ENCODE data around the gene BABAM2. TPM values are rescaled to one million over a fixed set of nuclear protein-coding genes. Genes with fewer than 3 reads are reported as not detected.

Gene BABAM2
- total and polyA plus RNA-seq, 10 of the 15 experiments (the other 5 are each of a cell fraction or from before 2014, with no cell fraction given) = 30.7 to 59.9 (median 44.5) TPM

- TF ChIP-seq ZBTB11 (CRISPR knock-in tag; IDR thresholded peaks at IDR 0.05) (no peak), TAF1 (IDR thresholded peaks at IDR 0.05; ENCODE audit: borderline replicate concordance, low read depth, low read length) (no peak)
Measured at GRCh38 chr2:28350196-28350595, 459.7 kb downstream of the BABAM2 start (continued).

GRCh38 chr2:28350791-28351285 is 460.3 kb downstream of the BABAM2 start:
- ATAC-seq = no peak
- no peaks in the 10 kb centered on the region for H3K27me3 ChIP-seq (replicated peaks in 1 of 2; ENCODE audit: control insufficient read depth in 2 of 2, insufficient read depth in 2 of 2, low read length in 1 of 2)
- no peak overlapping the region for H3K4me3 ChIP-seq
- SMC1A ChIA-PET (ENCODE audit: uncharacterized antibody, unreplicated experiment) = no interaction called here
- no peak overlapping the region for H2AFZ ChIP-seq (ENCODE audit: control insufficient read depth, low read depth, low read length)
- in situ Hi-C loops (cut with MboI) (no loop called here), intact Hi-C loops (cut with micrococcal nuclease; ENCODE audit: unreplicated experiment) (no loop called here)
- 67% methylated on average over 11 of the region's 11 CpGs for WGBS (ENCODE audit: insufficient coverage, insufficient replicate concordance, low lambda C conversion rate, missing lambda C conversion rate)
- BruUV-seq (replicated peaks) = no TSS peak
- TF ChIP-seq TAF1 (IDR thresholded peaks at IDR 0.05; ENCODE audit: borderline replicate concordance, low read depth, low read length) (no peak), DPF2 (IDR thresholded peaks at IDR 0.05) (no peak), FOXK2 (IDR thresholded peaks at IDR 0.05) (no peak), CHD4 (IDR thresholded peaks at IDR 0.05) (no peak), HDAC2 (IDR thresholded peaks at IDR 0.05) (no peak), NFIC (IDR thresholded peaks at IDR 0.05; ENCODE audit: low read depth, low read length) (no peak)
- no peaks in the 10 kb centered on the region for H3K9me3 ChIP-seq (replicated peaks; ENCODE audit: control insufficient read depth, insufficient read depth, low read length)
- H3K79me2 ChIP-seq (ENCODE audit: control insufficient read depth, insufficient read depth, low read length) = no peaks in the 10 kb centered on the region
- CTCF ChIA-PET = no interaction called here
- H3K36me3 ChIP-seq (ENCODE audit: control insufficient read depth in 2 of 2, insufficient read depth in 2 of 2, low read length in 1 of 2) = no peaks in the 10 kb centered on the region
- no peaks in the 10 kb centered on the region for H4K20me1 ChIP-seq (ENCODE audit: control insufficient read depth, insufficient read depth)
- no peak for FAIRE-seq
- no peak for DNase-seq (ENCODE audit: low read depth, low spot score)
- RAD21 ChIA-PET (ENCODE audit: unreplicated experiment) = no interaction called here
- no peaks in the 10 kb centered on the region for H3K4me1 ChIP-seq (ENCODE audit: control insufficient read depth, insufficient read depth, low read length)
- H3K9ac ChIP-seq (ENCODE audit: control insufficient read depth, insufficient read depth, low read length) = no peak overlapping the region
- no peak overlapping the region for H3K27ac ChIP-seq (ENCODE audit: control insufficient read depth, insufficient read depth)
- POLR2A ChIA-PET = no interaction called here
- no peak overlapping the region for H3K4me2 ChIP-seq (ENCODE audit: control insufficient read depth, insufficient read depth)
